HUDEP-2 (cell line): ENCODE results near the gene ZRSR2.
"Not testable (repeated sequence)": the region's sequence is repeated elsewhere in the genome, so short reads cannot be mapped to it uniquely, and the experiment has no call there.

ENCODE experiments used
- DNase-seq, 76 experiments: peaks; one replicate each; lab custom pipeline; 2025; ENCODE audit not compliant: unreplicated experiment in 76 of 76; lab: John Stamatoyannopoulos, UW

The ZRSR2 gene

GRCh38 chrX:15789979-15790768 is at the start of gene ZRSR2:
Gene ZRSR2, plus strand, starts transcription at chrX:15790484. Its CDS starts 12 bp downstream, at chrX:15790496.
- peak in 75 of 76 experiments; percentile 0 to 74 (median 53) for DNase-seq

DNA sequence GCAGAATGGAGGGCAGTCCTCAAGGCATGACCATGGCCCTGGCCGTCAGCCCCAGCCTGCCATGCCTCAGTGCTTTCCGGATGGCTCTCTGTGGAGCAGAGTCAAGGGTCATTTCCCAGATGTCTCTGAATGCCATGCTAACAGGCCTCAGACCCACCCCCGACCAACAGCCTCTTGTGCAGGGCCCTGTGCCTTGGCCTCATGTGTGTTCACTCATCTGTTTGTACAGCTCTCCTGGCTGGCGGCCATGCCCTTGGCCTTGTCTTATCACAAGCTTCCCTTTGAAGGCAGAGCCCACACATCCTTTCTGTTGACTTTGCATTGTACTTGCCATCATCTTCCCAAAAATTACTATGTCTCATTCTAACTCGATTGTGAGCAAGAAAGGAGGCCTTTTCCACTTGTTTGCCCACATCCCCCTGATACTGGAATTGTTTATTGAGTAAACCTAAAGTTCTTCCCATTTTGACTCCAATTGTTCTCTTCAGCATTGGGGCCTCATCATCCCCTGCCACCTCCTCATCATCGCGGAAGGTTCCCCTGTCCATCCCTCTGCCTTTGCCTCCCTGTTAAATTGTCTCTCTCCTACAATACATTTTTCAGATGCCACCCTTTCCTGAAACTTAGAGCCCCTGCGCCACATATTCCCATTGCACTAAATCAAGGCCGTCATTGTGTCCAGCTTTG is 46.0 kb upstream of the ZRSR2 start:
- DNase-seq, result peak in 73 of 76 experiments; percentile 1 to 75 (median 51)

- DNase-seq, result no peak
Observed at GRCh38 chrX:15745179-15745578, 45.1 kb upstream of the ZRSR2 start.

- not testable (repeated sequence) for DNase-seq
Observed at GRCh38 chrX:15746651-15747050, 43.6 kb upstream of the ZRSR2 start.

GRCh38 chrX:15747626-15748173 is 42.6 kb upstream of the ZRSR2 start:
- no peak for DNase-seq

DNA sequence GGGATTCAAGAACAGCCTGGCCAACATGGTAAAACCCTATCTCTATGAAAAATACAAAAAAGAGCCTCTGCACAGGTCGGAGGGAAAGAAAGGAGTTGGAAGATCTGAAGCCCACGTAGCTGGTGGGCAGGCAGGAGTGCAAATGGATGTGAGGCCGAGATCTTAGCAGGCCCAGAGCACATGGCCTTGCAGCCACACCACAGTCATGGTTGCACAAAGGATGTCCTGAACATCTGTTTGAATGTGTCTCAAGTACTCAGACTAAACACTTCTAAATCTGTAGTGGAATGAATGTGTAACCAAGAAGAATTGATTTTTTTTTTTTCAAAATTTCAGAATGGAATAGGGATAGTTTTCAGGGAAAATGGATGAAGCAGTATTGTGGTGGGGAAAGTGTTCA is 41.4 kb upstream of the ZRSR2 start:
- DNase-seq, result no peak

- peak in 1 of 76 experiments; percentile 1 for DNase-seq
Observed at GRCh38 chrX:15749642-15750610, 40.4 kb upstream of the ZRSR2 start.

GRCh38 chrX:15750611-15751154 is 39.6 kb upstream of the ZRSR2 start:
- no peak for DNase-seq

GRCh38 chrX:15751155-15751819 is 39.0 kb upstream of the ZRSR2 start:
- DNase-seq, result no peak

- no peak for DNase-seq
Observed at GRCh38 chrX:15755091-15755490, 35.2 kb upstream of the ZRSR2 start.

DNA sequence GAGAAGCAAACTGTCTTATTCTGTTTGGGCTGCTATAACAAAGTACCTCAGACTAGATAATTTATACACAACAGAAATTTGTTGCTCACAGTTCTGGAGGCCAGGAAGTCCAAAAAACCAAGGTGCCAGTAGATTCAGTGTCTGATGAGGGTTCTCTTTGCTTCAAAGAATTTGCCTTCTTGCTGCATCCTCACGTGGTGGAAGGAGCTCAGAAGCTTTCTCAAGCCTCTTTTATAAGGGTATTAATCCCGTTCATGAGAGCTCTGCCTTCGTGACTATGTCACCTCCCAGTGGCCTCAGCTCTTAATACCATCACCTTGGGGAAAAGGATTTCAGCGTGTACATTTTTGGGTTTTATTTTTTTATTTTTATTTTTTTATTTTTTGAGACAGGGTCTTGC is 32.1 kb upstream of the ZRSR2 start:
- no peak for DNase-seq

GRCh38 chrX:15759886-15760285 is 30.4 kb upstream of the ZRSR2 start:
- not testable (repeated sequence) for DNase-seq

- DNase-seq, result peak in 19 of 76 experiments; percentile 0 to 26 (median 2)
Observed at GRCh38 chrX:15761564-15762191, 28.6 kb upstream of the ZRSR2 start.

DNA sequence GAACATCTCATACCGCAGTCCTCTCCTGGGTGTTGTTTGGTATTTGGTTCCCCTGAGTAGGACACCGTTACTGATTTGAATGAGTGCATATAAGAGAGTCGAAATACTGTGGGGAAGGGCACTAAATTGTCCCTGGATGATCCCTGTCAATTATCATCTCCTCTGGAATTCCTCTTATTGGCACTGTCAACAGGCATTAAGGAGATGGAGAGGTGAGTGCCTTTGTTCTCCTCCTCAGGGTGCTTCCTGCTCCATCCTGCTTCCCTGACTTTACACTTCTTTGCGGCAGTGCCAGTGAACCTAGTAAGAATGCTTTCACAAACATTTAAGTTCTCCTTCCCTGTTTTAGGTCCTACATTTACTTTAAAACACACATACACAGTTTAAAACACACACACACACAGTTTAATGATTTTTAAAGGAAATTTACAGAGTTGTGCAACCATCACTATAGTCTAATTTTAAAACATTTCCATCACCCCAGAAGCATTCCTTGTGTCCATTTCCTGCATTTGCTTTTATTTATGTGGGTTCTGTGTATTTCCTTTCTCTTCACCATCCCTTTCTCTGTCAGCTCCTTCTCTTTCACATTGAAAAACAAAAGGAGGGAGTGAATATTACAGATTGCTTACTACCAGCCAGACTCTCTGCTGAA is 20.9 kb upstream of the ZRSR2 start:
- no peak for DNase-seq

DNA sequence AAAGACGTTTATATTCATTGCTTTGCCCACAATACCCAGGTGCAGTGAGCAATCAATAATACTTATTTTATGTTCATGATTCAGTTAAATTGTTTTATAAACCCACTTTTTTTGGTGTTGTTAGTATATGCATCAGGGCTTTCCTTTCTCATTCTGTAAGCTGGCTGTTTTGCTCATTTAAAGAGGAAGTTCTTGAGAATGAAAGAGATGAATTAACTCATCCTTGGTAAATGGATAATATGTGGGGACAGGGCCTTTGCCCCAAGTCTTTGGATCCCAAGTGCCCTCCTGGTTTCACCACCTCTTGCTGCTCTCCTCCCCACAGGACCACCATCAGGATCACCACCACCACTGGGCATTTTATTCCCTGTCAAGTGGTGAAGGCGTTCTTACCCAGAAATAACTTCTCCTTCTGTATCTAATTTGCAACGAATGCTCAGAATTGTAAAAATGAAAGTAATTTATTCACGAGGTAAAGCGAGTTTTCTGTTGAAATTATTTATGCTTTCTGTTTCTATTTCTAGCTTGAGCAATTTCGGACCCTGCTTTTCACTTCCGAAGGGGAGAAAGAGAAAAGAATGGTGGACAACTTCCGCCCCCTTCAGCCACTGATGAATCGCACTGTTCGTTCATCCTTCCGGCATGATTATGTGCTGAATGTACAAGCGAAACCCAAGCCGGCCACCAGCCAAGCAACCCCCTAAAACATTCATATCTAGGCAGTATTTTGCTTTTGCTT is 8.2 kb upstream of the ZRSR2 start:
- no peak for DNase-seq

DNA sequence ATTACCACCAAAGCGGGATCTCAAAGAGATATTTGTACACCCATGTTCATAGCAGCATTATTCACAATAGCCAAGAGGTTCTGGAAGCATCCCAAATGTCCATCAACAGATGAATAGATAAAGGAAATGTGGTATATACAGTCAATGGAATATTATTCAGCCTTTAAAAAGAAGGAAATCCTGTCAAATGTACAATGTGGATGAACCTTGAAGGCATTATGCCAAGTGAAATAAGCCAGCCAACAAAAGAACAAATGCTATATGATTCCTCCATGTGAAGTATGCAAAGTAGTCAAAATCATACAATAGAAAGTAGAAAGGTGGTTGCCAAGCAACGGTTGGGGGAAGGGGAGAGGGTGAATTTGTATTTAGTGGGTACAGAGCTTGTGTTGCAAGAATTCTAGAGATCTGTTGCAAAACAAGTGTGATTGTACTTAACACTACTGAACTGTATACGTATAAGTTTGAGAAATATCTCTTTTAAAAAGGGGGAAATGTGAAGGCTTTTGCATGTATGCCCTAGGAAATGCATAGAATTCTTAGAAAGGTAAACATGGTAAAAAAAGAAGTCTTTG is 5.0 kb upstream of the ZRSR2 start:
- DNase-seq, result no peak

DNA sequence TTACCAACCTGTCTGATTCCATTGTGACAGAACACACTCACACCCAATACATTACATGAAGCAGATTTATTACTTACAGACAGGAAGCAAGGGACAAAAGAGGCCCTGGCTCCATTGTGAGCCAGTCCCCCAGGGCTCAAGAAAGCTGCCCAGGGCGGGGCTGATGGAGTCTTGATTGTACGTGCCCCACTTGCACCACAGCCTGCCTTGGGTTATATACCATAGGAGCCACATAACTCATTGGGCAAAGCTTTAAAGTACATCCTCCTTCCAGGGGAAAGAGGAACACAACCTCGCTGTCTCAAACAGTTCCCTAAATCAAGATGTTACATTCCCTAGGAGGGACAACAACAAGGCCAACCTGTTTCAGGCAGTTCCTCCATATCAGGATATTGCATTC is 3.4 kb upstream of the ZRSR2 start:
- DNase-seq, result no peak
